KG1 (cell line): ENCODE data around the gene MPDU1.

Experiments
- DNase-seq: peaks from one replicate; lab custom pipeline; 2025; lab: John Stamatoyannopoulos, UW

MPDU1 gene

GRCh38 chr17:7583253-7584109 is at the start of gene MPDU1:
Gene MPDU1, plus strand, starts transcription at chr17:7583852. Its CDS starts 11 bp downstream, at chr17:7583863.
- peak; percentile 64 for DNase-seq

- no peak for DNase-seq
Measured at GRCh38 chr17:7538050-7538449, 45.6 kb upstream of the MPDU1 start.

- DNase-seq, result no peak
Measured at GRCh38 chr17:7538891-7539545, 44.6 kb upstream of the MPDU1 start.

GRCh38 chr17:7541074-7541621 is 42.5 kb upstream of the MPDU1 start:
- DNase-seq, result no peak

- no peak for DNase-seq
Measured at GRCh38 chr17:7544911-7545310, 38.7 kb upstream of the MPDU1 start.

- DNase-seq, result no peak
Measured at GRCh38 chr17:7548585-7549400, 34.9 kb upstream of the MPDU1 start, which contains the start of gene TNFSF12. Gene TNFSF12, plus strand, starts transcription at chr17:7549058. Its CDS starts 96 bp downstream, at chr17:7549154.

GRCh38 chr17:7549401-7550055 is 34.1 kb upstream of the MPDU1 start:
- DNase-seq, result no peak

GRCh38 chr17:7550344-7550743 is 33.3 kb upstream of the MPDU1 start:
- DNase-seq, result no peak

- DNase-seq, result no peak
Measured at GRCh38 chr17:7551396-7551795, 32.3 kb upstream of the MPDU1 start.

- DNase-seq, result no peak
Measured at GRCh38 chr17:7552621-7553051, 31.0 kb upstream of the MPDU1 start.

- DNase-seq, result no peak
Measured at GRCh38 chr17:7553356-7553755, 30.3 kb upstream of the MPDU1 start.

- no peak for DNase-seq
Measured at GRCh38 chr17:7555320-7555948, 28.2 kb upstream of the MPDU1 start.

- DNase-seq, result no peak
Measured at GRCh38 chr17:7556627-7557026, 27.0 kb upstream of the MPDU1 start.

GRCh38 chr17:7557147-7557764 is 26.4 kb upstream of the MPDU1 start:
- no peak for DNase-seq

- no peak for DNase-seq
Measured at GRCh38 chr17:7557775-7558543, 25.7 kb upstream of the MPDU1 start.

- no peak for DNase-seq
Measured at GRCh38 chr17:7558544-7559319, 24.9 kb upstream of the MPDU1 start, which contains the start of gene TNFSF13. Gene TNFSF13, plus strand, starts transcription at chr17:7558750. Its CDS starts 290 bp downstream, at chr17:7559040.

GRCh38 chr17:7559320-7560171 is 24.1 kb upstream of the MPDU1 start:
- DNase-seq, result no peak
